ENCODE measurements around the gene BTBD9. TPM values are rescaled to one million over a fixed set of nuclear protein-coding genes. Genes with fewer than 3 reads are reported as not detected.

Gene BTBD9
- total RNA-seq, 1 donor from 2014 or later, result 49.7 TPM

- intact Hi-C loops (cut with DNase I), result no loop called here
- Histone ChIP-seq H3K4me3 (no peak overlapping the region), H3K4me1 (peaks cover 4% of the 10 kb centered on the region), H3K27ac (no peak overlapping the region), H3K9me3 (no peaks in the 10 kb centered on the region), H3K36me3 (no peaks in the 10 kb centered on the region), H3K27me3 (ENCODE audit: low read depth) (no peaks in the 10 kb centered on the region)
- ATAC-seq (no peak), DNase-seq (no peak)
- no peak for TF ChIP-seq CTCF (IDR thresholded peaks at IDR 0.05)
Measured at GRCh38 chr6:38262609-38263008, 377.1 kb downstream of the BTBD9 start.

GRCh38 chr6:38262026-38262425 is 377.7 kb downstream of the BTBD9 start:
- DNase-seq, result no peak
- intact Hi-C loops (cut with DNase I), result no loop called here
- TF ChIP-seq CTCF (IDR thresholded peaks at IDR 0.05), result no peak
- Histone ChIP-seq H3K27me3 (ENCODE audit: low read depth) (no peaks in the 10 kb centered on the region), H3K27ac (no peak overlapping the region), H3K36me3 (no peaks in the 10 kb centered on the region), H3K9me3 (no peaks in the 10 kb centered on the region), H3K4me3 (no peak overlapping the region), H3K4me1 (peaks cover 4% of the 10 kb centered on the region)
- ATAC-seq, result peak in 1 of 2 donors; percentile 46

- DNase-seq, result no peak
- Histone ChIP-seq H3K27ac (no peak overlapping the region), H3K4me1 (peaks cover 4% of the 10 kb centered on the region), H3K4me3 (no peak overlapping the region), H3K36me3 (no peaks in the 10 kb centered on the region), H3K27me3 (ENCODE audit: low read depth) (no peaks in the 10 kb centered on the region), H3K9me3 (no peaks in the 10 kb centered on the region)
- no peak for TF ChIP-seq CTCF (IDR thresholded peaks at IDR 0.05)
- intact Hi-C loops (cut with DNase I), result no loop called here
- no peak for ATAC-seq
Measured at GRCh38 chr6:38261626-38262025, 378.1 kb downstream of the BTBD9 start.

- no peak for TF ChIP-seq CTCF (IDR thresholded peaks at IDR 0.05)
- DNase-seq (no peak), ATAC-seq (no peak)
- Histone ChIP-seq H3K36me3 (peaks cover 16% of the 10 kb centered on the region), H3K27me3 (ENCODE audit: low read depth) (no peaks in the 10 kb centered on the region), H3K4me3 (no peak overlapping the region), H3K27ac (no peak overlapping the region), H3K9me3 (no peaks in the 10 kb centered on the region), H3K4me1 (peaks cover 4% of the 10 kb centered on the region)
- intact Hi-C loops (cut with DNase I), result no loop called here
Measured at GRCh38 chr6:38259736-38260135, 380.0 kb downstream of the BTBD9 start.

- intact Hi-C loops (cut with DNase I), result no loop called here
- H3K27me3 ChIP-seq (ENCODE audit: low read depth), result no peaks in the 10 kb centered on the region
- peaks cover 6% of the 10 kb centered on the region for H3K36me3 ChIP-seq
- H3K27ac ChIP-seq, result no peak overlapping the region
- H3K4me3 ChIP-seq, result no peak overlapping the region
- TF ChIP-seq CTCF (IDR thresholded peaks at IDR 0.05), result no peak
- ATAC-seq, result no peak
- H3K9me3 ChIP-seq, result no peaks in the 10 kb centered on the region
- no peak for DNase-seq
- H3K4me1 ChIP-seq, result peaks cover 9% of the 10 kb centered on the region
Measured at GRCh38 chr6:38248500-38249234, 391.1 kb downstream of the BTBD9 start.
